Colonic mucosa (tissue), 4 donors: Measurements from ENCODE around the gene CCDC157. TPM values are rescaled to one million over a fixed set of nuclear protein-coding genes. Genes with fewer than 3 reads are reported as not detected.

ENCODE experiments used
- DNase-seq: peaks from one replicate; pipeline ENCODE4 v3.0.0-alpha.2; 2020
- H3K27ac ChIP-seq: fragments of 200-600 bp; one replicate; pipeline ENCODE4 v1.8.0; 2021
- H3K27me3 ChIP-seq: fragments of 200-600 bp; one replicate; pipeline ENCODE4 v1.8.0; 2021
- H3K36me3 ChIP-seq: fragments of 200-600 bp; one replicate; pipeline ENCODE4 v1.8.0; 2021
- H3K4me1 ChIP-seq: fragments of 200-600 bp; one replicate; pipeline ENCODE4 v1.8.0; 2021; ENCODE audit warnings: mild to moderate bottlenecking
- H3K4me3 ChIP-seq: fragments of 200-600 bp; one replicate; pipeline ENCODE4 v1.8.0; 2021
- H3K9ac ChIP-seq, 2 donors: one replicate each; pipeline ENCODE4 v1.7.0; 2013; ENCODE audit warnings: control low read depth in 2 of 2, low read depth in 2 of 2, low read length in 2 of 2
- H3K9me3 ChIP-seq: fragments of 200-600 bp; one replicate; pipeline ENCODE4 v1.8.0; 2021
- intact Hi-C: fragments of 100-400 bp; cut with DNase I; formaldehyde crosslinking; loops from one replicate; pipeline ENCODE4 v1.14.1; 2022
- total RNA-seq, 2 donors: library from RNA; stranded (reverse); fragmentation: NEBNext Ultra II Directional in 1 of 2; extraction: Animal tissue kit (Norgen Biotek cat#: 25700) in 1 of 2; gene quantifications; one replicate each; pipeline ENCODE4 v1.2.1, GENCODE V29; 2021
- TF ChIP-seq, protein P1 (sequence below): fragments of 200-600 bp; IDR thresholded peaks from one replicate; pipeline ENCODE4 v1.8.0; 2022; ENCODE audit warnings: antibody characterized with exemption, mild to moderate bottlenecking
- donor health status: healthy.
- donor health status: DM: no; HTN: no; CAD: no.
- donor health status: DM: no; HTN: no; CAD: no.

The CCDC157 gene
- total RNA-seq, 2 donors from 2014 or later: 1.1 to 1.6 TPM

DNA sequence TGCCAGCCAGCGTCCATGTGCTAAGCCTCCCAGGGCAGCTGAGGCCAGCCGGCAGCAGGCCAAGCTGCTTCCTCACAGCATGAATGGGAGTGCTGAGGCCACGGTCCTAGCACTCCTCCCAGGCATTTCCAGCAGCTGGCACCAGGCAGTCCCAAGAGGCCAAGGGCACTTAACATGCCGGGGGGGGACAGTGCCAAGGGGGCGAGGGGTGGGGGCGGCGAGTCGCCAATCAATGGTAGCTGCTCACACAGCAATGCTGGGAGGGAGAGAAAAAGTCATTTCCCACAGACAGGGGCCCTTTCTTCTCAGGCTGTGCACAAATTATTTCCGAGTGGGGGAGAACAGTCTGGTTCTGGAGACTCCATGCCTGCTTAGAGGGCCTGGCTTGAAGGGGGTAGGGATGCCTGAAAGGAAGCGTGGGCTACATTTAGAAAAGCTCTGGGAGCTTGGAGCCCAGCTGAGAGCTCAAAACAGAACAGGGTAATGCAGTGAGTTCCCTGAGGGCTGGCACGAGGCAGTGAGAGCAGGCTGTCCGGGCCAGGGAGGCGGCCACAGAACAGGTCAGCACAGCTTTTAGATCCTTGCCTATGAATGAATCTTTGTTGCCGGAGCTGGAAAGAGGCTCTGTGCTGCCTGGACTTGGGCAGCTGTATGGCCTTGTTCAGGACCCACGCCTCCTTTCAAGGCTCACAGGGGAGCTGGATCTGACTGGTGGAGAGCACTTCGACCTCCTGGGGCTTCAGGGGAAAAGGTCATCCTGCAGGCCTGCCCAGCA, 15.7 kb upstream of the CCDC157 start:
- no peak for DNase-seq

DNA sequence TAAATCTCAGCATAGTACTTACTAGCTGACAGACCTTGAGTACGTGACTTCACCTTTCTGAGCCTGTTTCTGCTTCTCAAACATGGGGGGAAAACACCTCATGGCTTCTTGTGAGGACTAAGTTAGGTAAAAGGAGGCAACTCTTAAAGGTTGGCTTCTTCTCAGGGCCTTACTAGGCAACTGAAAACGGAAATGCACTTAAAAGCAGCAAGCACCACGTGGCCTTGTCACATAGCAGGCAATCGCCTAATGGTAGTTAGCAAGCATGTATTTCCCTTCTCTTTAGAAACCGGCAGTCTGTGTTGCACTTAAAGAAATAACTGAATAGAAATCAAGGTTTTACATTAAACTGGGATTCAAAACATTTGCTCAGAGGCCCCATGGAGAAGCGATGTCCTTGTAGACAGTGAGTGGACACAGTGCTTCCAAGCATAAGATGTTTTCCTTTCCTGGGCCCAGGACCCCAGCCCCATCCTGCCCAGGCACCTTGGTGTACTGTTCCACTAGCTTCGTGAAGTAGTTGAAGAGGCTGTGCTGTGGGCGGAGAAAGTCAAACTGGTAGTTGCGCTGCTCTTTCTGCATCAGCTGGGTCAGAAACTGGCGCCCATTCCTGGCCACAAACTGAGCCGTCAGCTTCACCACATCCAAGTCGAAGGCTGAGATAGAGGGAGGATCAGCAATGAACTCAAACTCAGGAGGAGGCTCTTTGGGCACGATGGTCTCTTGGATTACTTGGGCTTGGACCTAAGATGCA, 12.2 kb upstream of the CCDC157 start:
- Histone ChIP-seq H3K27ac (no peak overlapping the region), H3K9me3 (no peaks in the 10 kb centered on the region), H3K4me1 (no peaks in the 10 kb centered on the region), H3K9ac (no peak overlapping the region), H3K4me3 (no peak overlapping the region), H3K27me3 (no peaks in the 10 kb centered on the region), H3K36me3 (peaks cover 64% of the 10 kb centered on the region)
- DNase-seq: no peak
- TF ChIP-seq, protein P1, sequence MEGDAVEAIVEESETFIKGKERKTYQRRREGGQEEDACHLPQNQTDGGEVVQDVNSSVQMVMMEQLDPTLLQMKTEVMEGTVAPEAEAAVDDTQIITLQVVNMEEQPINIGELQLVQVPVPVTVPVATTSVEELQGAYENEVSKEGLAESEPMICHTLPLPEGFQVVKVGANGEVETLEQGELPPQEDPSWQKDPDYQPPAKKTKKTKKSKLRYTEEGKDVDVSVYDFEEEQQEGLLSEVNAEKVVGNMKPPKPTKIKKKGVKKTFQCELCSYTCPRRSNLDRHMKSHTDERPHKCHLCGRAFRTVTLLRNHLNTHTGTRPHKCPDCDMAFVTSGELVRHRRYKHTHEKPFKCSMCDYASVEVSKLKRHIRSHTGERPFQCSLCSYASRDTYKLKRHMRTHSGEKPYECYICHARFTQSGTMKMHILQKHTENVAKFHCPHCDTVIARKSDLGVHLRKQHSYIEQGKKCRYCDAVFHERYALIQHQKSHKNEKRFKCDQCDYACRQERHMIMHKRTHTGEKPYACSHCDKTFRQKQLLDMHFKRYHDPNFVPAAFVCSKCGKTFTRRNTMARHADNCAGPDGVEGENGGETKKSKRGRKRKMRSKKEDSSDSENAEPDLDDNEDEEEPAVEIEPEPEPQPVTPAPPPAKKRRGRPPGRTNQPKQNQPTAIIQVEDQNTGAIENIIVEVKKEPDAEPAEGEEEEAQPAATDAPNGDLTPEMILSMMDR: no peak
- intact Hi-C loops: no loop called here

More for the DNA sequence above, 15.7 kb upstream of the CCDC157 start:
- H3K9me3 ChIP-seq: no peaks in the 10 kb centered on the region
- H3K27ac ChIP-seq: no peak overlapping the region
- TF ChIP-seq, protein P1: no peak
- H3K9ac ChIP-seq: no peak overlapping the region
- peaks cover 87% of the 10 kb centered on the region for H3K36me3 ChIP-seq
- intact Hi-C loops: no loop called here
- no peaks in the 10 kb centered on the region for H3K27me3 ChIP-seq
- H3K4me3 ChIP-seq: no peak overlapping the region
- no peaks in the 10 kb centered on the region for H3K4me1 ChIP-seq

DNA sequence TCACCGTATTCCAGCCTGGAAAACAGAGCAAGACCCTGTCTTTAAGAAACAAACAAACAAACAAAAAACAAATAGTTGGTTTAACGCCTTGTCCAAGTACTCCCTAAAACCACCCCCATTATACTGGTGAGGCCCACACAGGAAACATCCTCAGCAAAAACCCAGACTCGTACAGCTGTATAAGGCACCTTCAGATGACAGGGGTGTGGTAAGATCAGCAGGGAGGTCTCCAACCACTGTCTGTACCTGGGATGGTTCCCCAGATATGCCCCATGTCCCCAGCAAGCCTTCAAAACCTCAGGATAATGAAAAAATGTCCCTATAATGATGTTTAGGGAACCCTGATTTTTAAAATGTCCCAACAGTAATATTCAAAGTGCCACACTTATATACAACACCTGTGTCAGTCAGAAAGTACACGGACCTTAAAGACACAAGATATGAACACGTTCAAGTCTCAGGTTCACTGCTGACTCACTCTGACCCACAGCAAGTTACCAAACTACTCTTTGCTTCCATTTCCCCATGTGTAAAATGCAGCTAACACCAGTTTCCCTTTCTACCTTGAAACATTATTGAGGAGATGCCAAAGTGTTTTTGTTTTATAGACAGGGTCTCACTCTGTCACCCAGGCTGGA, 9.4 kb upstream of the CCDC157 start:
- intact Hi-C loops: no loop called here
- Histone ChIP-seq H3K9ac (no peak overlapping the region), H3K4me3 (no peak overlapping the region), H3K4me1 (no peaks in the 10 kb centered on the region), H3K36me3 (peaks cover 47% of the 10 kb centered on the region), H3K27ac (no peak overlapping the region), H3K9me3 (no peaks in the 10 kb centered on the region), H3K27me3 (no peaks in the 10 kb centered on the region)
- DNase-seq: no peak
- TF ChIP-seq, protein P1: no peak

DNA sequence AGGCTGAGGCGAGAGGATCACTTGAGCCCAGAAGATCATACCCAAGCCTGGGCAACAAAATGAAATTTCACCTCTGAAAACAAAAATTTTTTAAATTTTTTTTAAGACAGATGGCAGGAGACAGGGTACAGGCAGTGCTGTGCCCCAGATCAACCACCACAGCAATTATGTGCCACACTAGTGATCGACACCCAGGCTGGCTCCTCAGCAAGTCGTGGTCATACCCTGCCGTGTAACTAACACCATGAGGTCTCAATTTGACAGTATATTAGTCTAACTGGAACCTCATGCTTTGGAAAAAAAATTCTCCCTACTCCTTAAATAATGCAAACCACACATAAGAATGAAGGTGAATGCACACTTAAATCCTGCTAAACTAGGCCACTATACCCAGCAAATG, 8.4 kb upstream of the CCDC157 start:
- Histone ChIP-seq H3K9ac (peak overlapping the region in 1 of 2 donors; percentile 7), H3K9me3 (no peaks in the 10 kb centered on the region), H3K27ac (no peak overlapping the region), H3K27me3 (no peaks in the 10 kb centered on the region), H3K36me3 (peaks cover 42% of the 10 kb centered on the region), H3K4me3 (no peak overlapping the region), H3K4me1 (no peaks in the 10 kb centered on the region)
- TF ChIP-seq, protein P1: no peak
- DNase-seq: no peak
- intact Hi-C loops: no loop called here

DNA sequence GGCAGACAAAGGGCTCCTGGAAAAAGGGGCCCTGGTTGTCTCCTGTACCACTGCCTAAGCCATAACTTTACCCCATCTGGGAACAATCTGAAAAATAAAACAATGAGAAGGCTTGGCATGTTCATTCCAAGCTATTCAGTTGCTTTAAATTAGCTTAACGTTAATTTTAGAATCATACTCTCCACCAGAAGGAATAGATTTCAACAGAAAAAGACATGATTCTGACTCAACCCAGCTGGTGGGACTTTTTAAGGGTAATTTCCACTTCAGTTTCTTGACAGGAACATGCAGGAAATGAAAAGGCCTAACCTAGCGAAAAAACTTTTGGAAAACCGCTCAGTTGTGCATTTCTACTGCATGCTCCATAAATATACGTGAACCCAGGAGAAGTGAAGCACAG, 8.0 kb upstream of the CCDC157 start:
- no peaks in the 10 kb centered on the region for H3K9me3 ChIP-seq
- H3K27me3 ChIP-seq: no peaks in the 10 kb centered on the region
- H3K4me3 ChIP-seq: no peak overlapping the region
- intact Hi-C loops: no loop called here
- no peak for DNase-seq
- H3K27ac ChIP-seq: no peak overlapping the region
- peaks cover 38% of the 10 kb centered on the region for H3K36me3 ChIP-seq
- TF ChIP-seq, protein P1: no peak
- no peak overlapping the region for H3K9ac ChIP-seq
- H3K4me1 ChIP-seq: no peaks in the 10 kb centered on the region
